ENCODE data around the gene AADACL4.

The AADACL4 gene

DNA sequence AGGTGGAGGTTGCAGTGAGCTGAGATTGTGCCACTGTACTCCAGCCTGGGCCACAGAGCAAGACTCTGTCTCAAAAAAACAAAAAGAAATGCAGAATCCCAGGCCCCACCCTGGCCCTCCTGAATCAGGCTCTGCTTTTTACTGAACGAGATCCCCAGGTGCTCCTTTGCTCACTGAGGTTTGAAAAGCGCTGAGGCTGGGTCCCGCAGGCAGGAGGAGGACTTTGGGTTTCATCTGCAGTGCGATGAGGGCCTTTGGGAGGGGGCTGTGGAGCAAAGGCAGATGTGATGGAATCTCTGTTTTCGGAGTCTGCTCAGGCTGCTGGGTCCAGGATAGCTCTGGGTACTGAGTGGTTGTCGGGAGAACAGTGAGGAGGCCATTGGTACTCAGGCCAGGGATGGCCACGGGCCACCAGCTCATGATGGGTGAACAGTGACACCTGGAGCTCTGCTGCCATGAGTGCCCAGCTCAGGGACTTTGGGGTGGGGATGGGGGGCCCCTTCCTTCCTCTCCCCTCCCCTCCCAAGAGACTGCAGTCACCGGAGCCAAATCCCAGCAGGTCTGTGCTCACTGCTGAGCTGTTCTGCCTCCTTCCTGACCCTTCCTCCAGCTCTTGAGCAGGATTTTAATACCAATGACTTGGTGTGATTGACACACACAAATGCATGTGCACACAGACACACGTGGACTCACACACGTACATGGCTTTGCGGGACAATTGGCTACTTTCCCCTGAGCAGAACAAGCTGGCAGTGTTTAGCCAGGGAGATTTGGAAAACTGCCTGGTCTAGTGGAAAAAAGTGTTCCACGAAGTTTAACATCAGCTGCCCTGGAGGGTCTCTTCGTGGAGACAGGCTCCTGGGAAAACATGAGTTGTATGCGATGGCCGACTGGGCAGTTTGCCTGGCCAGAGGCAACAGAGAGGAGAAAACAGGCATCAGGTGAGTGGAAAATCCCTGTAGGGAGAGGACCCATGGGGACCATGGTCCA is 22.2 kb upstream of the AADACL4 start:
- TF ChIP-seq, protein P1, sequence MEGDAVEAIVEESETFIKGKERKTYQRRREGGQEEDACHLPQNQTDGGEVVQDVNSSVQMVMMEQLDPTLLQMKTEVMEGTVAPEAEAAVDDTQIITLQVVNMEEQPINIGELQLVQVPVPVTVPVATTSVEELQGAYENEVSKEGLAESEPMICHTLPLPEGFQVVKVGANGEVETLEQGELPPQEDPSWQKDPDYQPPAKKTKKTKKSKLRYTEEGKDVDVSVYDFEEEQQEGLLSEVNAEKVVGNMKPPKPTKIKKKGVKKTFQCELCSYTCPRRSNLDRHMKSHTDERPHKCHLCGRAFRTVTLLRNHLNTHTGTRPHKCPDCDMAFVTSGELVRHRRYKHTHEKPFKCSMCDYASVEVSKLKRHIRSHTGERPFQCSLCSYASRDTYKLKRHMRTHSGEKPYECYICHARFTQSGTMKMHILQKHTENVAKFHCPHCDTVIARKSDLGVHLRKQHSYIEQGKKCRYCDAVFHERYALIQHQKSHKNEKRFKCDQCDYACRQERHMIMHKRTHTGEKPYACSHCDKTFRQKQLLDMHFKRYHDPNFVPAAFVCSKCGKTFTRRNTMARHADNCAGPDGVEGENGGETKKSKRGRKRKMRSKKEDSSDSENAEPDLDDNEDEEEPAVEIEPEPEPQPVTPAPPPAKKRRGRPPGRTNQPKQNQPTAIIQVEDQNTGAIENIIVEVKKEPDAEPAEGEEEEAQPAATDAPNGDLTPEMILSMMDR (IDR thresholded peaks at IDR 0.05; ENCODE audit: extremely low read depth, missing control alignments), result no peak
- DNase-seq (ENCODE audit: low spot score), result no peak

DNA sequence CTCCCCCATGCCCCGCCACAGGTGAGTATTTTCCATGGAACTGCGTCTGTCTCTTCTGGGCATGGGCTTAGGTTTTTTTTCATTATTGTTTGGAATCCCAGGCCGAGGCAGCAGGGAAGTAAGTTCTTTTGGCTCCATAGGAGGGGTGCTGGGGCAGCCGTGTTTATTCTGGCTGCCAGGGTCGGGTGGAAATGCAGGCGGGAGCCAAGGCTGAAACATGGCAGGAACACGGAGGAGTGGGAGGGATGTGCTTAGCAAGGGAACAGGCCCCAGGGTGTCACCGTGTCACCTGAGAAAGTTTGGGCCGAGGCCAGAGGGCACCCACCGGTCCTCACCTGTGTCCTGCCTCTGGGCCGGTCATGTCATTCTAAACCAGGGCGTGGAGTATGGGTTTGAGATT is 21.4 kb upstream of the AADACL4 start:
- TF ChIP-seq, protein P1 (IDR thresholded peaks at IDR 0.05; ENCODE audit: extremely low read depth, missing control alignments), result no peak
- DNase-seq (ENCODE audit: low spot score), result no peak

- TF ChIP-seq, protein P1 (IDR thresholded peaks at IDR 0.05; ENCODE audit: extremely low read depth, missing control alignments), result no peak
These were observed 18.6 kb upstream of the AADACL4 start for GRCh38 chr1:12625276-12625675.

DNA sequence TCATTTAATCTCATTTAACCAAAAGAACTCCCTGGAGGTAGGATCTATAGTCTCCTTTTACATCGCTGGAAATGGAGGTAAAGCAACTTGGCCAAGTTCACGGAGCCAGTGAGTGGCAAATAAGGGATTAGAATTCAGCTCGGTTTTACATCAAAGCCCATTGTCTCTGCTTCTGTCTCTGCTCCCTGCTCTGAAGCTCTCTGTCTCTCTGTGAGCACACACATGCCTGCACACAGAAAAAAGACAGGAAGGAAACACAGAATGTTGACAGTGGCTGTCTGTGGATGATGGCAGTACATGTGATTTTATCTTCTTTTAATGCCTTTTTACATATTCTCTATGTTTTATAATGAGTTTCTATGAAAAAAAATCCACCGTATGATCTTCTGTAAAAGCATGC is 17.0 kb upstream of the AADACL4 start:
- TF ChIP-seq, protein P1 (IDR thresholded peaks at IDR 0.05; ENCODE audit: extremely low read depth, missing control alignments), result no peak
- DNase-seq (ENCODE audit: low spot score), result no peak

More at GRCh38 chr1:12625276-12625675, 18.6 kb upstream of the AADACL4 start:
- no peak for DNase-seq (ENCODE audit: low spot score)

DNA sequence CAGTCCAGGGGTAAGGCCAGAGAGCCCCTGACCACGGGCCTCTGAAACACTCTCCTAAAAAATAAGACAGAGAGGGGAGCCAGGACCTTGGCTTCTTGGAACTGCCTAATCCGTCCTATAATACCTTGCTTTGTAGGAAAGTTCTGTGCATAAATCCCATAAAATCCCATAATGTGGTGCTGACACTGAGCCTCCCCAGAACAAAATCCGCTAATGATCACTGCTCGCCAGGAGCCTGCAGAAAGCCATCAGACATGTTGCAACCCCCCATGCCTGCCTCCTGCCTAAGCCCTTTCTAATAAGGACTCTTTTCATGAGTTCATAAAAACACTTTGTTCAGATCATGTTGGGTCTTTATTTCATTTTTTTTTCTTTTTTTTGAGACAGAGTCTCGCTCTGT is 16.6 kb upstream of the AADACL4 start:
- DNase-seq (ENCODE audit: low spot score), result no peak
- TF ChIP-seq, protein P1 (IDR thresholded peaks at IDR 0.05; ENCODE audit: extremely low read depth, missing control alignments), result no peak

- TF ChIP-seq, protein P1 (IDR thresholded peaks at IDR 0.05; ENCODE audit: extremely low read depth, missing control alignments), result no peak
- DNase-seq (ENCODE audit: low spot score), result no peak
These were observed 14.4 kb upstream of the AADACL4 start for GRCh38 chr1:12629511-12629956.

DNA sequence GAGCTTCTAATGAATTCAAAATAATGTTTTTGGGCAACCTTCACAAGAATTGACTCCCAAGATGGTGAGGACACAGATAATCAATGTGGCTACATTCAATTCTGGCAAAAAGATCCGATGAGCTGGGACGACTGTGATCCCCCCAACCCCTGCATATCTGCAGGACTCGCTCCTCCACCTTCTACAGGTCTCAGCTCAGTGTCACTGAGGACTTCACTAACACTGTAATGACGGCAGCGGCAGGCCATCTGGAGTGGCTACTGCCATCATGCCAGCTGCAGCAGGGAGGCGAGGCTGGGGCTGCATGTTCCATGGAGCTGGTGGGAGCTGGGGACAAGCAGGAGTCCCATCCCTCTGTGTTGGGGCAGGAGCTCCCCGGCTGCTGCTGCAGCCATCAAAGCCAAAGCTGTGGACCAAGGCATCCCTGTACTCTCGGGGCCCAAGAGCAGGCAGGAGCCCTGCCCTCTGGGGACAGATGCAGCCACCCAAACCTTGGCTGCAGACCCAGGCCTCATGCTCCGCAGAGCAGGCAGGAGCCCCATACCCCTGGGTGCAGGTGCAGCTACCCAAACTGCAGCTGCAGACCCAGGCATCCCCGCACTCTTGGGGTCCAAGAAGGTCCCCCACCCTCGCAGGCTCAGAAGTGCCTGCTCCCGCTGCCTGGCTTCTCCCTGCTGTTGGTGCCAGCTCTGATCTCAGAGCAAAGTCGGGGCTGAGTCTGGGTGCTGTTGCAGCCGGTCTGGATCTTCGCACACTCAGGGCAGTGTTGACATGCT is 13.7 kb upstream of the AADACL4 start:
- TF ChIP-seq, protein P1 (IDR thresholded peaks at IDR 0.05; ENCODE audit: extremely low read depth, missing control alignments), result no peak
- DNase-seq (ENCODE audit: low spot score), result no peak

Measured in GM20000 (cell line).